Measurements from ENCODE around the gene KCNAB1.
A peak's percentile ranks its signal among the peaks of the same experiment; 100 is the strongest.
"Not testable (repeated sequence)": the region's sequence is repeated elsewhere in the genome, so short reads cannot be mapped to it uniquely, and the experiment has no call there.

The KCNAB1 gene

DNA sequence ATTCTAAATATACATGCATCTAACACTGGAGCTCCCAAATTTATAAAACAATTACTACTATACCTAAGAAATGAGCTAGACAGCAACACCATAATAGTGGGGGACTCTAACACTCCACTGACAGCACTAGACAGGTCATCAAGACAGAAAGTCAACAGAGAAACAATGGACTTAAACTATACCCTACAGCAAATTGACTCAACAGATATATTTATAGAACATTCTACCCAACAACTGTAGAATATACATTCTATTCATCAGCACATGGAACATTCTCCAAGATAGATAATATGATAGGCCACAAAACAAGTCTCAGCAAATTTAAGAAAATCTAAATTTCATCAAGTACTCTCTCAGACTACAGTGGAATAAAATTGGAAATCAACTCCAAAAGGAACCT, 102.0 kb downstream of the KCNAB1 start:
- DNase-seq, result not testable (repeated sequence)

DNA sequence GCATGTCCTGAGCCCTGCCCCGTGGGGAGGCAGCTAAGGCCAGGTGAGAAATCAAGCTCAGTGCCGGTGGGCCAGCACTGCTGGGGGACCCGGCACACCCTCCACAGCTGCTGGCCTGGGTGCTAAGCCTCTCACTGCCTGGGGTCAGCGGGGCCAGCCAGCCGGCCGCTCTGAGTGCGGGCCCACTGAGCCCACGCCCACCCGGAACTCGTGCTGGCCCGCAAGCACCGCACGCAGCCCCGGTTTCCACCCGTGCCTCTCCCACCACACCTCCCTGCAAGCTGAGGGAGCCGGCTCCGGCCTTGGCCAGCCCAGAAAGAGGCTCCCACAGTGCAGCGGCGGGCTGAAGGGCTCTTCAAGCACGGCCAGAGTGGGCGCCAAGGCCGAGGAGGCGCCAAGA, 103.7 kb downstream of the KCNAB1 start:
- DNase-seq, result not testable (repeated sequence)

DNA sequence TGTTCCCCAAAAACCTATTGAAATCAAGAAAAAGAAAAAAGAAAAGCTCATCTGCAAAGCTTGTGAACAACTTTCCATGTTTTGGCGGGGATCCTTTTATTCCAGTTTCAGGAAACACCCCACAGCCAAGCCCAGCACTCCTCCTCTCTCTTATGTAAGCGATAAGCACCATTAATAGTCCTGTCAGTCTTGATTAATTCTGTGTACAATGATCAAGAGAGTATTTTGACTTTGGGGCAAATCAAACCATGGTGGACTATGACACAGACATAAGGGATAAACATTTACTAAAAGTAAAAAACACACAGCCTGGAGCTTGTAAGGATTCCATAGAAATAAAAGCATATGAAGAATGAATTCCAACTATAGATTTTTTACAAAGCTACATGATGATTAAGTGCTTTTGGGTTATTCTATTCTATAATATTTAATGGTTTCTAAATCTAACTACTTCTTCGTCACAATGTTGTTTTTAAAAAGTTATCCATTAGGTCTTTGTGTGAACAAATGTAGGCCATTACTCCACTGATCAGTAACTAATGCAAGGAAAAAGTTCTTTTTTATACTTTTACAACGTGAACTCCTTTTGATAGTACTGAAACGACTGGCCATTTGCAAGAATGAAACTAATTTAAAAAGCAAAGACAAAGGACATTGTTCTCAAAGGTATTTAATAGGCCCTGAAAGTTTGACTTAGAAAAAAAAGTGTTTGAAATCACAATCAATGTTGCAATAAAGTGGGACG, 106.5 kb downstream of the KCNAB1 start:
- no peak for DNase-seq

DNA sequence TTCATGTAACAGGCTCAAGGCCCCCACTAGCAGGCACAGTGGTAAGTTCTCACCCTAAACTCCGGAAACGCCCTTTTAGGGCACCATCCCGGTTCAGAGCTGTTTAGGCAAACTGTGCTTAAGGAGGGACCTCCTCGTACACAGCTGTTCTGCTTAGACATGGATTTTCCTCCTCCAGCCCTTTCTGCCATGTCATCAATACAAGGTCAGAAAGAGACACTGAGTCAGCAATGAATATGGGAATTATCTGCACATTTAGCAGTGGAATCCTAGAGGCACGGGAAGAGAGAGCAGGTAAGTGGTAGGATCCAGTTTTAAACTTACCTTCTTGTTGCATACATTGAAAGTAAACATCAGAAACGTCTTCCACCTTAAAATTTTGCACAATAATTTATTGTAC, 107.3 kb downstream of the KCNAB1 start:
- no peak for DNase-seq

DNA sequence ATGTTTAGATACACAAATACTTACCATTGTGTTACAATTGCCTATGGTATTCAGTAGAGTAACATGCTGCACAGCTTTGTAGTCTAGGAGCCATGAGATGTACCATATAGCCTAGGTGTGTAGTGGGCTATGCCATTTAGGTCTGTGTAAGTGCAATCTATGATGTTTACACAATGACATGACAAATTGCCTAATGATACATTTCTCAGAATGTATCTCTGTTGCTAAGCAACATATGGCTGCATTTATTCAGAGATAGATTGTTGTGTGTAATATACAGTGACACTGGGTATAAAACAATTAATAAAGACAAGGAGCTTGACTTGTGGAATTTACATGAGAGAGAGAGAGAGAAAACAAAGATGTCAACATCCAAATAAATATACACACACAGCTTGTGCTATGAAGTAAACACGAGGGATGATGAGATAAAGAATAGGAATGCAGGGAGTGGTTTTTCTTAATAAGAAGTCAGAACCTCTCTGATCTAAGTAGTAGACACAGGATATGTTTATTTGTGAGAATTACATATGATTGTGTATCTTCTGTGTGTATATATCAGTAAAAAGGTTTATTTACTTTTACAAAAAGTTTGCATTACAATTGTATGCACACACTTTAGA, 110.0 kb downstream of the KCNAB1 start:
- no peak for DNase-seq

DNA sequence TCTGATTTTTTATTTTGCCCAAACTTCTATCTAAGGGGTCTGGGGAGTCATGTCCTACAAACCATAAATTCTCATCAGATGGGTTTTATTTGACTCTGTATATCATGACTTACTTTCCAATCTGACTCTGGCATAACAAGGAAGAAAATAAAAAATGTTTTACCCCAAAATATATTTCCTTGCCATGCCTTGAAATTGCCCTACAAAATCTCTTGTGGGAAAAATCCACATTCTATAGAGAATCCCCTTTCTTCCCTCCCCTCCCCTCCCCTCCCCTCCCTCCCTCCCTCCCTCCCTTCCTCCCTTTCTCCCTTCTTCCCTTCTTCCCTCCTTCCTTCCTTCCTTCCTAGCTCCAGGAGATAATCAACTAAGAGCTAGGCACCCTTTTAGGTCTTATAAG, 110.8 kb downstream of the KCNAB1 start:
- not testable (repeated sequence) for DNase-seq

DNA sequence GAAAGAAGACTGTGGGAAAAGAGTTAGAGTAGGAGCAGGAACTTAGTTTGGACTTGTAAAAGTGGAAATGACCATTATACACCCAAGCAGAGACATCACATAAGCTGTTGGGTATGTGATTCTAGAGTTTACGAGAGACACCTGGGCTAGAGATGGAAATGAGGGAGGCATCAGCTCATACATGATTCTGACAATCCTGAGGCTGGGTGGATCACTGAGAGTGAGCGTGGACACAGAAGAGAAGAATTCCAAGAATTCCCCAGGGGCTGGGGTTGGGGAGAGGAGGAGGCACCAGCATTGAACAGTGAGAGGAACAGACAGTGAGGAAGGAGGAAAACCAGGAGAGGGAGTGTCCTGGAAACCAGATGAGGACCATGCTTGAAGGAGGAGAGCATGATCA, 113.5 kb downstream of the KCNAB1 start:
- DNase-seq, result no peak

DNA sequence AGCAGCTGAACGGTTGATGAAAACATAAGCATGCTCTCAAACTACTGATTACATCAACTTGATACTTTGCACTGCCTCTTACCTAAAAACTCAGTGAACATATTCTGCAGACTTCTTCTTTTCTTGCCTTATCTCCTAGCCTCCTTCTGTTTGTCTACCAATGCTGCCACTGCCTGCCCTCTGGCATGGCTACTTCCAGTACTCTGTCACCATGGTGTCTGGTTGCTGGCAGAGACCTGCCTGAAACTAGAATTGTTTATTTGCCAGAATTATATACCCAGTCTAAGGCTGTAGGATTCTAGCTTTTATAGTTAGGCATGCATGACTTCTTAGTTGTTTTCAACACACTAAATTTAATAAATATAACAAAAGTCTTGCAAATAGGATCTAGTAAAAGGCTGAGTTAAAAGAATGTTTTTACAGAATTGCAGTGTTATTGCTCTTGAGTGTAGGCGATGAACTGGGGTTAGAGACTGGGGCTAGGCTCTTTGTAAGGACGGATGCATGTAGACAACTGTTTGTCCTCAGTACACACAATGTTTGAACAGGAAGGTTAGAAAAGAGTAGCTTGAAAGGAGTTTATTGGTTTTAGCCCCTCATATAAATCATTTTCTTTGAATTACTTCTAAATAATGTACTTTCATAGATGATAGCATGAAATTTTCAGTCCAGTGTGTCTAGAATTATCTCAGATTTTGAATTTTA, 116.3 kb downstream of the KCNAB1 start:
- DNase-seq, result no peak

DNA sequence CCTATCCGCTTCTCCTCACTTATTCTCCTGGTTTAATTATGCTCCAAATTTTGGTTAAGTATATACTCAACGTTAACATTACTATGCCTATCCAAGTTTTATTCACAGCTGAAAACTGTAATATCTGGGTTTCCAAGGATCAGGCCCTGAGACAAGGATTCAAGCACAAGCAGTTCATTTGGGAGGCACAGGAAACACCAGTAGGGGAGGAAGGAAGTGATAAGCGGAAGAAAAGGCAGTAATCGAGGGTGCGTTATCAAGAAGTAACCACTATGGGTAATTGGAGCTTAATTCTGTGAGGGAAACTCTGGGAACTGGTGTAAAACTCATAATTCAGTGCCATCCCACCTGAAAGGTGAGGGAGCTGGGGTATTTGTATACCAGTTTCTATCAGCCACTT, 120.3 kb downstream of the KCNAB1 start:
- DNase-seq, result peak in 2 of 4 experiments; percentile 4 to 16

DNA sequence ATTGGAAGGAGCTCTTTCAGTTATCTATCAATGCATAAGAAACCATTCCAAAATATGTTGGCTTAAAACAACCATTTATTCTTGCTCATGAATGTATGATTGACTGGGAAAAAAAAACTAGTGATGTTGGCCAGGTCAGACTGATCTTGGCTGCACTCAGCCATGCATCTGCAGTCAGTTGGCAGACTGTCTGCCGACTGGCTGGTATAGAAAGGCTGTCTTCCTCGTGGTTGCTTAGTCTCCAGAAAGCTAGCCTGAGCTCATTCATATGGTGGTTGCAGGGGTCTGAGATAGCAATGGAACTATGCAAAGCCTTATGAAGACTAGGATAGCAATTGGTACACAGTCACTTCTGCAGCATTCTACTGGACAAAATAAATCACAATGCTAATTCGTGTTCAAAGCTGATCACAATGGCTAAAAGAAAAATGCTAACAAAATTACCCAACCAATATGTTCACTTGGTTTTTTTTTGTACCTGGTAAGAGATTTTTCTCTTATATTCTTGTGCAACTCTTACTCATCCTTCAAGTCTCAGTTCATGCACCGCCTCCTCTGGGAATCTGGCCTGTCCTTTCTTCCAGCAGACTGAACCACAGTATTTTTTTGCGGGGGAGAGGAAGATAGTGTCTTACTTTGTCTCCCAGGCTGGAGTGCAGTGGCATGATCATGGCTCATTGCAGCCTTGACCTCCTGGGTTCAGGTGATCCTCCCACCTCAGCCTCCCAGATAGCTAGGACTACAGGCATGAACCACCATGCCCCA, 126.8 kb downstream of the KCNAB1 start:
- DNase-seq, result no peak

DNA sequence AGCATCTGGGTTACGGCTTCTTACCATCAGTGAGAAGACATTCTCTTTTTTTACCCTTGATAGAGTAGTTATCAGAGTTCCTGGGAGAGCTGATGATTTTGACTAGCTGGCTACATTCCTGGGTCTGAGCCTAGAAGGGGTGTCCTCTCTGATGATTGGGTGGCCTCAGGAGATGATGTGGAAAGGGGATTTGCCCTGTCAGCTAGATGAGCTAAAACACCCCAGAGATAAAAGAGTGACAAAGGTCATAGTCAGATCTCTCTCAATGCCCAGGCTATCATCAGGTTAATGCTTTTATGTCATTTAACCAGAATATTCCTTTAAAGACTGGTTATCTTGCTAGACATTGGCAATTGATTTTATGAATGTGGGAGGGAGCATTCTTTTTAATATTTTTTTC, 130.2 kb downstream of the KCNAB1 start:
- DNase-seq, result no peak

DNA sequence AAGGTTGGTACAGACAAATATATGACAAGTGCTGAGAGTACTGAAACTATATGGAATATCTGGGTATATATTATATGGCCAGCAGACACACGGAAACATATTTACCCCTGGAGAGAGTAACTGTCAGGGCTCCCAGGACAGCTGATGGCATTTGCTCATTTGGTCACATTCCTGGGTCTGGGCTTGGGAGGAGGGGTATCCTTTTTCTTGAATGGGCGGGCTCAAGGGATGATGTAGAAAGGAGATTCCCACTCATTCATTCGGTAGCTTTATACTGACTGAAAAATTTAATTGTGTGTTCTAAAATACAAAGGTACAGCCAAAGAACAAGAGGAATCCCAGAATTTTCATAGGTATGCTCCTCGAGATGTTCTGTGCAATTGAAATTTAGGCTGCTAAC, 131.0 kb downstream of the KCNAB1 start:
- DNase-seq, result no peak

DNA sequence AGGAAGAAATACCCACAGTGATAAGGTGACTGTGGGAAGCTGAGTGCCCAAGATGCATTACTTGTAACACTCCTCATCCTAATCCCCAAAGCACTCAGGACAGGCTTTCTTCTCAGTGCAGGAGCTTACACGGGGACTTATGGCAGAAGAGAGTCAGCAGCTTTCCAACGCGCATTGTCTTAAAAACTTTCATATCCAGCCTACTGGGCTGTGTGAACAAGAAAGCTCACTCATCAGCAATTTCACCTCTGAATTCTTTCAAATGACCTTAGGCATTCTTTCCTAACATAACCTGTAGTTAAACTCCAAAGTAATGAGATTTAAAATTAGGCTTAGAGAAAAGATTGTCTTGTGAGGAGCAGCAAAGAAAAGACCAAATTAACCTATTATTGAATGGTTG, 132.3 kb downstream of the KCNAB1 start:
- no peak for DNase-seq

DNA sequence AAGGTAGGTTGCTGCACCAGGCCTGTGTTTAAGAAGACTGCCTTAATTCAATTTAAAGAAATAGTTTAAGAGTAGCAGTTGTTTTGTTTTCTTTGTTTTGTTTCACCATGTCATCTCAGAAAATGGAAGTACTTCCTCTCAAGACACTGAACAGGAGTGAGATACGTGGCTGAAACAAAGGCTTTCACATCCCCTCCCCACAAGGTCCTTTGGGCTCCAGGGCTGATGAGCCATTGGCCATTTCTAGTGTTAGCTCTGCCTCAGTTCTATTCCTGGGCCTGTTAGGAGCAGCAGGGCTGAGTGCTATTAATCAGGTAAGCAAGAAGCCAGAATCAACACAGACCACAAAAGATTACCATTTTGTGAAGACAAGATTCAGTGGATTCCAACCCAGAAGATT, 132.8 kb downstream of the KCNAB1 start:
- DNase-seq, result no peak

DNA sequence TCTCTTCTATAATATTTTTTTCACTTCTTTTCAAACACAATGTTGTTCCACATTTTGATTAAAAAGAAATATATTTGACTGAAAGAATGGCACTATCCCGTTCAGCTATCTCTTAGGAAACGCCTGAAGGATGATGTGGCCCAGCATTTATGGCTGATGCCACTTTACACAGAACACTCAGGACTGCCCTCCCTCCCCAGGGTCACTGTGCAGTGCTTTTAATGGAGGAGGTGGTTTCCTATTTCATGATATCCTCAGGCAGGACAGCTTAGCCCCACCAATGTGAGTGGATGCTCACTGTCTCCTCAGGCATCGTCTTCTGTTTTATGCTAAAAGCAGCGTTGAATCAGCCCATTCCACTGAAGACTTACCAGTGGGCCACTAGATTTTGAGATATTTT, 135.9 kb downstream of the KCNAB1 start:
- no peak for DNase-seq

DNA sequence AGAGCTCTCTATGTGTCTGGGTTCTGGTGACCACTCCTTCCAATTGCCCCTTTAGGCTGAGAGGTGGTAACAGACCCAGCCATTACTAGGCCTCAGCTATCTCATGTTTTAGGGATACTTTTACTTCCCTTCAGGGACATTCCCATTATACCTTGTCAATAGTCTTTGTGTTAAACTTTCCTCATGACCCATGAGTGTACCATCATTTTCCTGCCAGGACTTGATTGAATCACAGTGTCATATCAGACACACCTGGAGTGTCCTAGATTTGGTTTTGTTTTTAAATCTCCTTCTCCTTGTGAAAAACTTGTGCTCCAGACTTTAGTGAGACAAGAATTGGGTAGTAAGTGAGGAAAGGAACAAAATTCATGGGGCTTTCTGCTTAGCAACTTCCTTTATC, 136.6 kb downstream of the KCNAB1 start:
- DNase-seq, result no peak

DNA sequence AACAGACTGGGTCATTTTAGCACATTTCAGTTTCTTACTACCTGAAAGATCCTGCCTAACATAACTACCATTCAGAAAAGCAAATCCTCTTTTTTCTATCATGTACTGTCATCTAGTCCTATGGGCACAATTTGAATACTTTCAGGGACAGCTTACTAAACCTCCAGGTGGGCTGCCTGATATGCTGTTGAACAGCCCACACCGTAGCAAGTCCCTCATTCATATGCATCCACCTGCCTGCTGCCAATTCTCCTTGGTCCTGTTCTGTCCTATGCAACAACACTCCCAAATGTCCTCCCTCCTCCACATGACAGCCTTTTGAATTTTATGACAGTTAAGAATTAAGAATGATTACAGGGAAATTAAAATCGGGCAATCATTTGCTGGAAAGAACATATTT, 137.9 kb downstream of the KCNAB1 start:
- no peak for DNase-seq

DNA sequence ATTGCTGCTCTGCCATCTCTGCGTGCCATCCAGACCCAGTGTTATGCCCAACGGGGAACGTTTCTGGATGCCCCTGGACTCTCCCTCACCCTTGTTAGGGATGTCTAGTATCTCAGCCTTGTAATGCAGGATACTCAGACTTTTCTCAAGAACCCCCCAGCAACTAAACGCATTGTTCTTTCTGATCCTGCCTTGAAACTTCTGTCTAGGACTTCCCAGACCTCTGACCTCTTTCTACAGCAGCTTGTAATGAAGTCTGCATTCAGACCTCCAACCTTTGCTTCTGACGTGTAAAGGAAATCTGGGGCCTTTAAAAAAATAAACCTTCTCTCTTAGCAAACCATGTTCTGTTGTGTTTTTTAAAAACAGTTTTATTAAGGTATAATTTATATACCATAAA, 139.5 kb downstream of the KCNAB1 start:
- DNase-seq, result no peak

DNA sequence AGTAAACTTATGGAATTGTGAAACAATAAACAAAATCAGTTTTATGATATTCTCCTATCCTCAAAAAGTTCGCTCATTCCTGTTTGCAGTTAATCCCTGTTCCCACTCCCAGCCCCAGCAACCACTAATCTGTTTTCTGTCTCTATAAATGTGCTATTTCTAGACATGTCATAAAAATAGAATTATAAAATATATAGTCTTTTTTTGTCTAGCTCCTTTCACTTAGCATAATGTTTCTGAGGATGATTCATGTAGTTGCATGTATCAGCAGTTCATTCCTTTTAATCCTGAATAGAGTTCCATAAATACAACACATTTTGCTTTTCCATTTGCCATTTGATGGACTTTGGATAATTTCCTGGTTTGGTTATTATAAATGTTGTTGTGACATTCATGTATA, 140.0 kb downstream of the KCNAB1 start:
- no peak for DNase-seq

DNA sequence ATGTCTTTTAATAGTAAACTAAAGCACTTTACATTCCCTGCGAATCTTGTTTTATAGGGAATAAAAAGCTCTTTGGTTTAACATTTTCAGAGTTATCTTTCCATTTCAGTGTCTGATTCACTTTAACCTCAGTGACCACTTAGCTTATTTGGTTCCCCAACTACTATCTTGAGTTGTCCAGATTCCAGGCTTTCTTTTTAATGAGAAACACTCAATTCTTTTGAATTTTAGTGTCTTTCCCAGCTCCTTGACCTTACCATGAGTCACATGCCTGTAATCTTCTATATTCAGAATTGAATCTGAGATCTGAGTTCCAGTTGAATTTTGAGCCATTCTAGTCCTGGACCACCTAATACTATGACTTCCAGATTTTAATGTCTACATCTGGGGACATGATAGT, 144.4 kb downstream of the KCNAB1 start:
- DNase-seq, result no peak

DNA sequence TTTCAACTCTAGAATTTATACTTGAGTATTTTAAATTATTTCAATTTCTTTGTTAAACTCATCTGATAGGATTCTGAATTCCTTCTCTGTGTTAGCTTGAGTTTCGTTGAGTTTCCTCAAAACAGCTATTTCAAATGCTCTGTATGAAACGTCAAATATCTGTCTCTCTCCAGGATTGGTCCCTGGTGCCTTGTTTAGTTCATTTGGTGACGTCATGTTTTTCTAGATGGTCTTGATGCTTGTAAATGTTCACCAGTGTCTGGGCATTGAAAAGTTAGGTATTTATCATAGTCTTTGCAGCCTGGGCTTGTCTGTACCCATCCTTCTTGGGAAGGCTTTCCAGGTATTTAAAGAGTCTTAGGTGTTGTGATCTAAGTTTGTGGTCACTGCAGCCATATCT, 151.1 kb downstream of the KCNAB1 start:
- no peak for DNase-seq

DNA sequence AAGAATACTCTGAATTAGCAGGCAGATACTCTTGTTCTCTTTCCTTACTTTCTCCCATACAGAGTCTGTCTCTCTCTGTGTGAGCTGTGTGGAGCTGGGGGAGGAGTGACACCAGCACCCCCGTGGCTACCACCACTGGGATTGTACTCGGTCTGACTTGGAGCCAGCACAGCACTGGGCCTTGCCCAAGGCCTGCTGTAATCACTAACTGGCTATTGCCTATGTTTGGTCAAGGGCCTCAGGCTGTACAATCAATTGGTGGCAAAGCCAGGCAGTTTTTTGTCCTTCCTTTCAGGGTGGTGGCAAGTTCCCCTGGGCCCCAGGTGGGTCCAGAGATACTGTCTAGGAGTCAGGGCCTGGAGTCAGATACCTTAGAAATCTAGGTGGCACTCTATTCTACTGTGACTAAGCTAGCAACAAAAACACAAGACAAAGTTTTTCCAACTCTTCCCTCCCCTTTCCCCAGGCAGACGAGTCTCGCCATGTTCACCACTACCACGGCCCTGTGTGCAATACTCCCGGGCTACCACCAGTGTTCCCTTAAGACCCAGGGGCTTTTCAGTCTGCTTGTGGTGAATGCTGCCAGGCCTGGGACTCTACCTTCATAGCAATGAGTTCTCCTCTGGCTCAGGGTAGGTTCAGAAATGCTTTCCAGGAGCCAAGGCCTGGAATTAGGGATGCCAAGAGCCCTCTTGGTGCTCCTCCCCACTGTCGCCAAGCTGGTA, 151.8 kb downstream of the KCNAB1 start:
- DNase-seq, result no peak

All from suppressor macrophage (primary cell).